CD1c-positive myeloid dendritic cell (primary cell): ENCODE measurements around the gene CPD.

Source experiments
- DNase-seq: peaks from one replicate; pipeline ENCODE4 v3.0.0-alpha.2; 2016; ENCODE audit errors: extremely low spot score

CPD gene

DNA sequence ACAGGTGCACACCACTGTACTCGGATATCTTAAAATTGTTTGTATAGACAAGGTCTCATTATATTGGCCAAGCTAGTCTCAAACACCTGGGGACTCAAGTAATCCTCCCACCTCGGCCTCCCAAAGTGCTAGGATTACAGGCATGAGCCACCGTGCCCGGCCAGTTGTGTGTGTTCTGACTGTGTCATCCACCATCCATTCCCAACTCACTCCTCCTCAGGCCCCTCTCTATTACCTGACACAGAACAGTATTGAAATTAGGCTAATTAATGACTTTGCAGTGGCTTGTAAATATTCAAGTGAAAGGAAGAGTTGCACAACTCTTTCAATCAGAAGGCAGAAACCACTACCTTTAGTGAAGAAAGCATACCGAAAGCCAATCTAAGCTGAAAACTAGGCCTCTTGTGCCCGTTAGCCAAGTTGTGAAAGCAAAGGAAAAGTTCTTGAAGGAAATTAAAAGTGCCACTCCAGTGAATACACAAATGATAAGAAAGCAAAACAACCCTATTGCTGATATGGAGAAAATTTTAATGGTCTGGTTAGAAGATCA is 127.2 kb downstream of the CPD start:
- DNase-seq: no peak

DNA sequence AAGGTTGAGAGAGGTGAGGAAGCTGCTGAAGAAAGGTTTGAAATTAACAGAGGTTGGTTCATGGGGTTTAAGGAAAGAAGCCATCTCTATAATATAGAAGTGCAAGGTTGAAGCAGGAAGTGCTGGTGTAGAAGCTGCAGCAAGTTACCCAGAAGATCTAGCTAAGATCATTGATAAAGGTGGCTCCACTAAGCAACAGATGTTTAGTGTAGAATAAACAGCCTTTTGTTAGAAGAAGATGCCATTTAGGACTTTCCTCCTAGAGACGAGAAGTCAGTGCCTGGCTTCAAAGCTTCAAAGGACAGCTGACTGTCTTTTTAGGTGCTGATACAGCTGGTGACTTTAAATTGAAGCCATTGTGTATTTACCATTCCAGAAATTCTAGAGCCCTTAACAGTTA is 127.8 kb downstream of the CPD start:
- DNase-seq: no peak

DNA sequence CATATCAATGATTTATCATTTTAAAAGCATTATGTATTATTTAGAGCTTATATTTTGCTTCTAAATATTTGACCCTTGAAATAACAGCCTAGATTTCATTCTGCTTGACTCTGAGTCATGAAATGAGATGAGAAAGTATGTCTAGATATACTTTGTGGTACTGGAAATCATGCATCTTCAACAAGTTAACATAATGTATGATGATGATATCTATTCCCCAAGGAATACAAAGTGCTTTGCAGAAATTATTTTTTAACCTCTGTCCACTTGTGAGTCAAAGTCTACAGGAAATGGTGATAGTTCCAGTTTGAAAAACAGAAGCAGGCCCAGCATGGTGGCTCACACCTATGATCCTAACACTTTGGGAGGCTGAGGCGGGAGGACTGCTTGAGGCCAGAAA is 134.6 kb downstream of the CPD start:
- no peak for DNase-seq

DNA sequence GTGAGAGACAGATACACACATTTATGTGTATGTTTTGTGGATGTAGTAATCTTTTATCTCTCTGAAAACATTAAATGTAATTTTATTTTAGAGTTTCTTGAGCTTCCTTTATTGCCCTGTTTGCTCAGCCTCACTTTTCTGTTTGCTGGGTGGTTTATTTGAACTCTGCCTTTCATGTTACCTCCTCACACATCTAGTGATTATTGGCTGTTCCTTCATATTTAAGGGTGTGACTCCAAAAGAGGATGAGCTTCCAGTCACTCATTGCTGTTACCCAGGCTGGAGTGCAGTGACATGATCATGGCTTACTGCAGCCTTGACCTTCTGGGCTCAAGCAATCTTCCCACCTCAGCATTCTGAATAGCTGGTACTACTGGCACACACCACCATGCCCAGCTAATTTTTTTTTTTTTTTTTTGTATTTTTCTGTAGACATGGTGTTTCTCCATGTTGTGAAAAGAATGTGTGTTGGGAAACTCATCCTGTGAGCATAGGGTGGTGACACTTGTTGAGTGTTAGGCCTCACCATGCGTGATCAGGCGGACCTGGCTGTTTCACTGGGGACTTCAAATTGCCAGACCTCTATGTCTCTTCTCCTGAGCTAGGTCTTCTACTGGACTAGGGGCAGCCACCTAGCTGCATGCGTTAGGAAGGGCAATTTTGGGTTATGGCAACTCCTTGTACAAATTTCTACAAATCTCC is 136.3 kb downstream of the CPD start:
- DNase-seq: no peak

DNA sequence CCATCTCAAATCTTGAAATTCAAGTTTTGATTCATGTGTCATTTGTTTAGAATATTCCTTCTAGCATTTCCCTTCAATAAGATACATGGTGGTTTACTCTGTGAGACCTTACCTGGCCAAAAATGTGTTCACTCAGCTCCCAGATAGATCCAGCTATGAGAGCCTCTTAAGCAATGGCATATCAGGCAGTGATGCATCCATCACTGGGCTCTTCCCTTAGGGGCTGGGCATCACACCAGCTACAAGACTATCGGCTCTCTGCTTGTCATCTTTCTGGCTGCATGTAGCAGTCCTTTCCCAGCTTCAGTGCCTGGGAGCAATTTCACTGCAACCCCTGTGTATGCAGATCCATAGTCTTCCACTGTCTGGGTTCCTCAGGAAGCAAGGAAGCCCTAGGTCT is 139.1 kb downstream of the CPD start:
- no peak for DNase-seq

DNA sequence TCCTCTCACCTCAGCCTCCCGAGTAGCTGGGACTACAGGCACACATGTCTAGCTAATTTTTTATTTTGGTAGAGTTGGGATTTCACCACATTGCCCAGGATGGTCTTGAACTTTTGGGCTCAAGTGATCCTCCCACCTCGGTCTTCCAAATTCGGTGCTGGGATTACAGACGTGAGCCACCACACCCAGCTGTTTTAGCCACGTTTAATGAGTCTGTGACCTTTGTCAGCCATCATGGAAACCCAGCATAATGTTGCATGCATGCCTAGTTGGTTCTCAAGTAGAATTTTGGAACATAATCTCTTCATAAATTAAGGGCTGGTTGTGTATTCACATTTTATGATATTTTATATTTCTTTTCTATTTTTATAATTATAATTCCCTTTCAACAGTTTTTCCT is 140.4 kb downstream of the CPD start:
- no peak for DNase-seq
